H1 (cell line): ENCODE results near the gene AGPAT3. TPM values are rescaled to one million over a fixed set of nuclear protein-coding genes. Genes with fewer than 3 reads are reported as not detected.

ENCODE experiments used
- BACH1 ChIP-seq: IDR thresholded peaks from 2 replicates; pipeline ENCODE4 v1.6.1; 2012; ENCODE audit warnings: low read length, improper control_type of control experiment
- POU5F1 ChIP-seq: IDR thresholded peaks from 2 replicates; pipeline ENCODE4 v1.6.1; 2011; ENCODE audit warnings: low read depth, mild to moderate bottlenecking, low read length, moderate library complexity
- polyA plus RNA-seq, 7 experiments: library from polyadenylated mRNA; depleted of rRNA in 3 of 7; stranded (reverse) in 5 of 7; unstranded in 2 of 7; fragments of >200 nt in 5 of 7; fragments of 200-250 nt in 2 of 7; gene quantifications; 1 replicate in 5 of 7; 2 replicates in 1 of 7; 4 replicates in 1 of 7; pipeline versions ENCODE4 v1.2.1 to v1.2.3, GENCODE V29; 2011 to 2013; ENCODE audit warnings: missing spikeins in 2 of 7, mixed read lengths in 2 of 7
- total RNA-seq: library from RNA; stranded (reverse); fragmentation: NEBNext Ultra II Directional; extraction: Animal tissue kit (Norgen Biotek cat#: 25700); gene quantifications from 2 replicates; pipeline ENCODE4 v1.2.1, GENCODE V29; 2021

Gene AGPAT3
- total and polyA plus RNA-seq, 2 of the 8 experiments (the other 6 are each of a cell fraction or from before 2014, with no cell fraction given), result 5.8 to 7.3 TPM

GRCh38 chr21:43854773-43855633 is 10.0 kb upstream of the AGPAT3 start (continued):
- TF ChIP-seq POU5F1, result no peak
- no peak for TF ChIP-seq BACH1
